Measurements from ENCODE around the gene LIMA1. TPM values are rescaled to one million over a fixed set of nuclear protein-coding genes. Genes with fewer than 3 reads are reported as not detected.
"Not testable (repeated sequence)": the region's sequence is repeated elsewhere in the genome, so short reads cannot be mapped to it uniquely, and the experiment has no call there.

LIMA1 gene
- total RNA-seq, 1 donor from 2014 or later: 12.6 TPM

DNA sequence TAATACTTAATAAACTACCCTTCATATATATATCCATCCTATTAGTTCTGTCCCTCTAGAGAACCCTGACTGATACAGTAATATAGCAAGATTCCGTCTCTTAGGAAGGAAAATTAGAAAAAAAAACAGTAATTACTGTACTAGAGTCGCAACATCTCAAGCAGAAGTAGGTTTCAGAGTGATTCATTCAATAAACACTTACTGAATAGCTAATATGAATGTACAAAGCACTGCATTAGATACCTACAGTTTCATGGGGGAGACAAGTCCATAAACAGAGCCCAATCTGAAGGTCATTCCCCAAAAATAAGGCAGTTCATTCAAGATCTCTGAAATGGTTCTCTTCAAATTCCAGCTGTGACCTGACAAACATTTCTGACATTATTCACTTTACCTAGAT, 126.1 kb downstream of the LIMA1 start:
- DNase-seq (ENCODE audit: low spot score in 2 of 2) (no peak), FAIRE-seq (no peak)

GRCh38 chr12:50156641-50157040, 126.7 kb downstream of the LIMA1 start:
- FAIRE-seq (no peak), DNase-seq (ENCODE audit: low spot score in 2 of 2) (no peak)

- not testable (repeated sequence) for DNase-seq (ENCODE audit: low spot score in 2 of 2); FAIRE-seq
Observed at GRCh38 chr12:50154947-50155346, 128.4 kb downstream of the LIMA1 start.

DNA sequence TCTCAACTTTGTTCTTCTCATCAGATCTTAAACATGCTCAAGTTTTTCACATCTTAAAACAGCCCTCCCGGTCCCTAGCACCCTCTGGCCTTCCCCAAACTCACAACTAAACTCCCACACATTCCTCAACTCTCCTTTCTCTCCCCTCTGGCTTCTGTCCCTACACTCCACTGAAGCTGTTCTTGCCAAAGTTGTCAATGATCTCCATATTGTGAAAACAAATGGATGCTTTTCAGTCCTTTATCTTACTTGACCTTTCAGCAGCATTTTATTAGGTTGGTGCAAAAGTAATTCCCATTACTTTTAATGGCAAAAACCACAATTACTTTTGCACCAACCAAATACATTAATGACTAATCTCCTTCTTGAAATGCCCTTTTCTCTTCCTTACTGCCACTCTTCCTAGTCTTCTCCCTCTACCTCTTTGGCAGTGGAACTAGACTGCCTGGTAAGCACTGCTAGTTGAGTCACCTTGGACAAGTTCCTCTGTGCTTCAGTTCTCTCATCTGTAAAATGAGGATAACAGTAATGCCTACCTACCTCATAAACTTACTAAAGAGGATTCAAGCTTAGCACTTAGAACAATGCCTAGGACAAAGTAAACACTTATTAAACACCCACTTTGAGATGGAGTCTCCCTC, 132.2 kb downstream of the LIMA1 start:
- FAIRE-seq (no peak), DNase-seq (ENCODE audit: low spot score in 2 of 2) (no peak)

DNA sequence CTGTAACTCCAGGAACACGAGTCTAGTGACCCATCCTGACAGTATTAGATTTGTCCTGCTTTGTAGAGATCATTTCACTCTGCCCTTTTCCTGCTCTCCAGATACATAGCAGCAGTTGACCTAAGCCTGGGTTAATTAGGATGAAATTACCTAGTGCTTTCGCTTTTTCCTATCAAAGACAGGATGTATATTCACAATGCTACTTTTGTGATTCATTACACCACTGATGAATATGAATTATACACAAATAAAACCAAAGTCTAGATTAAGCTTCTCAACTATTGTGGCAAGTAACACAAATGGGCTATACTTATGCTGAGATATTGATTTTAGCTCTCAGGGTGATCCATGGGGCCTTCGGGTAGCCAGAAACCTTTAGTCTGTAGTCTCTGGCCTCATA, 134.0 kb downstream of the LIMA1 start:
- FAIRE-seq: no peak
- no peak for DNase-seq (ENCODE audit: low spot score in 2 of 2)

- FAIRE-seq: not testable (repeated sequence)
Observed at GRCh38 chr12:50148011-50148410, 135.3 kb downstream of the LIMA1 start.

GRCh38 chr12:50147281-50147680, 136.0 kb downstream of the LIMA1 start:
- DNase-seq (ENCODE audit: low spot score in 2 of 2) (no peak), FAIRE-seq (no peak)

More at GRCh38 chr12:50148011-50148410, 135.3 kb downstream of the LIMA1 start:
- not testable (repeated sequence) for DNase-seq (ENCODE audit: low spot score in 2 of 2)

DNA sequence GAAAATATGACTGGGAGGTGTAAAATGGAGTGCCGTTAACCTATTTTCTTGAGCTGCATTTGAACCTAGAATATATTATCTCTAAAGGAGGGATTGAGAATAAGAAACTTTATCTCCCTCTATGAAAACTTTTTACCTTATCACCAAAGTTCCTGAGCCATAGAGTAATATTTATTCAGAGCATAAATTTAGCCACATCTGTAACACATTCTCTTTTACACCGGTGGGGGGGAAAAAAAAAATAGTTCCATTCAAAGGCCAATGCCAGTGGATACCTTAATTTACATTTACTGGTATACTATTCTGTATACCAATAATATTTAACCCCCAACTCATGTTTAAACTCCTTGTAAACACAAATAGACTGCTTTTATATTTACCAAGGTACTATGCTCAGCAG, 137.9 kb downstream of the LIMA1 start:
- FAIRE-seq (no peak), DNase-seq (ENCODE audit: low spot score in 2 of 2) (no peak)

DNA sequence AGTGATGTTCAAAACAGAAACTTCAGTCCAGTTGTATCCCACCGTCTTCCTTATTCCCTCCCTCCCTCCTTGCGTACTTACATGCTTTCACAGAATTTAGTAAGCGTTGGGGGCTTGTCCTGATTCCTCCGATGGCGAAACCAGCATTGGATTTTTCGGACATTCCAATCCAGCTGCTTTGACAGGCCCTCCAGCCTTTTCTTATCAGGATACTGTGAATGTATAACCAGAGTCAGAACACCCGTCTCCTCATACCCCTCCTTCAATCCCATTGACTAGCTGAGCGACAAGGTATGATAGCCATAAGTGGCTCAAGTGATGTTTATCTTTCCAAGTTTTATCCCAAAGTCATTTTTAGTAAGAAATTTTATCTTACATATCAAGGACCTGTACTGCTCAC, 140.3 kb downstream of the LIMA1 start:
- DNase-seq (ENCODE audit: low spot score in 2 of 2) (no peak), FAIRE-seq (no peak)

- DNase-seq (ENCODE audit: low spot score in 2 of 2) (no peak), FAIRE-seq (no peak)
Observed at GRCh38 chr12:50132505-50133135, 150.7 kb downstream of the LIMA1 start.

DNA sequence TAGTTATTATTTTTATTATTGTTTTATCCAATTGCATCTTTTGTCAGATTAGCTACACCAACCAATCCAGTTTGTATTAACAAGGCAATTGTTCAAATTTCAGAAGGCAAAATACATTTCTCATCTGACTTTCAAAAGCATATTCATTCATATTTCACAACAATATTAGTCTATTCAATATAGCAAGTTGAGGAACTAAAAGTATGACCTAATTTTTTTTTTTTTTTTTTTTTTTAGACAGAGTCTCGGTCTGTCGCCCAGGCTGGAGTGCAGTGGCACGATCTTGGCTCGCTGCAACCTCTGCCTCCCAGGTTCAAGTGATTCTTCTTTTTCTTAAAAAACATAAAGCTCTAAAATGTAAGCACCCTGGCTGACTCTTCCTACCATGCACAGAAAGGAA, 154.0 kb downstream of the LIMA1 start:
- DNase-seq (ENCODE audit: low spot score in 2 of 2): no peak
- FAIRE-seq: no peak

GRCh38 chr12:50127546-50127945, 155.8 kb downstream of the LIMA1 start:
- DNase-seq (ENCODE audit: low spot score in 2 of 2) (no peak), FAIRE-seq (no peak)

Small RNA genes within 50 kb of the gene (small RNA-seq; reads per million reads assigned to genes)
- not detected for gene MIR1293
- gene RNU6-1093P: not detected

Other genes with a start within 250 kb of the LIMA1 start
- 15.5 TPM for gene ASIC1, start 225.9 kb downstream of the LIMA1 start, total RNA-seq
- gene SMARCD1, start 198.2 kb downstream of the LIMA1 start, total RNA-seq: 35.1 TPM
- gene GPD1, start 179.5 kb downstream of the LIMA1 start, total RNA-seq: 9.4 TPM
- 11.0 TPM for gene COX14, start 171.3 kb downstream of the LIMA1 start, total RNA-seq
- gene CERS5, start 116.2 kb downstream of the LIMA1 start, total RNA-seq: 104 TPM
- not detected for gene FAM186A, start 113.1 kb upstream of the LIMA1 start, total RNA-seq
- gene LARP4, start 117.4 kb upstream of the LIMA1 start, total RNA-seq: 68.5 TPM
- gene DIP2B, start 221.5 kb upstream of the LIMA1 start, total RNA-seq: 48.5 TPM